Measurements from ENCODE around the gene RAB31.

- TF ChIP-seq REST (IDR thresholded peaks at IDR 0.05; ENCODE audit: insufficient read depth in 1 of 2, low read depth in 2 of 2, low read length in 1 of 2) (no peak), POLR2AphosphoS5 (IDR thresholded peaks at IDR 0.05; ENCODE audit: low read depth, low read length) (no peak), SIN3A (IDR thresholded peaks at IDR 0.05; ENCODE audit: borderline replicate concordance, insufficient read depth, low read depth, low read length) (no peak)
- TF ChIP-seq, protein P1, sequence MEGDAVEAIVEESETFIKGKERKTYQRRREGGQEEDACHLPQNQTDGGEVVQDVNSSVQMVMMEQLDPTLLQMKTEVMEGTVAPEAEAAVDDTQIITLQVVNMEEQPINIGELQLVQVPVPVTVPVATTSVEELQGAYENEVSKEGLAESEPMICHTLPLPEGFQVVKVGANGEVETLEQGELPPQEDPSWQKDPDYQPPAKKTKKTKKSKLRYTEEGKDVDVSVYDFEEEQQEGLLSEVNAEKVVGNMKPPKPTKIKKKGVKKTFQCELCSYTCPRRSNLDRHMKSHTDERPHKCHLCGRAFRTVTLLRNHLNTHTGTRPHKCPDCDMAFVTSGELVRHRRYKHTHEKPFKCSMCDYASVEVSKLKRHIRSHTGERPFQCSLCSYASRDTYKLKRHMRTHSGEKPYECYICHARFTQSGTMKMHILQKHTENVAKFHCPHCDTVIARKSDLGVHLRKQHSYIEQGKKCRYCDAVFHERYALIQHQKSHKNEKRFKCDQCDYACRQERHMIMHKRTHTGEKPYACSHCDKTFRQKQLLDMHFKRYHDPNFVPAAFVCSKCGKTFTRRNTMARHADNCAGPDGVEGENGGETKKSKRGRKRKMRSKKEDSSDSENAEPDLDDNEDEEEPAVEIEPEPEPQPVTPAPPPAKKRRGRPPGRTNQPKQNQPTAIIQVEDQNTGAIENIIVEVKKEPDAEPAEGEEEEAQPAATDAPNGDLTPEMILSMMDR (IDR thresholded peaks at IDR 0.05): no peak
These were observed 12.5 kb upstream of the RAB31 start for GRCh38 chr18:9695605-9696004.
